Tibial nerve (tissue), 4 donors: ENCODE data around the gene ABLIM2. TPM values are rescaled to one million over a fixed set of nuclear protein-coding genes. Genes with fewer than 3 reads are reported as not detected.

Experiments used
- DNase-seq, 2 donors: peaks; one replicate each; pipeline ENCODE4 v3.0.0-alpha.2; 2019; ENCODE audit warnings: low spot score in 2 of 2
- H3K27ac ChIP-seq, 4 donors: fragments of 200-600 bp; sonication (generic) in 3 of 4; one replicate each; pipeline ENCODE4 v1.5.1; 2017 to 2019; ENCODE audit warnings: mild to moderate bottlenecking in 1 of 4
- H3K27me3 ChIP-seq, 2 donors: fragments of 200-600 bp; sonication (generic) in 1 of 2; one replicate each; pipeline versions ENCODE4 v1.5.1 to v1.6.0; 2017 to 2019
- H3K36me3 ChIP-seq, 3 donors: fragments of 200-600 bp; sonication (generic); one replicate each; pipeline ENCODE4 v1.5.1; 2018 to 2019
- H3K4me1 ChIP-seq, 4 donors: fragments of 200-600 bp; sonication (generic) in 3 of 4; one replicate each; pipeline ENCODE4 v1.5.1; 2017 to 2019
- H3K4me3 ChIP-seq, 4 donors: fragments of 200-600 bp; sonication (generic) in 3 of 4; one replicate each; pipeline ENCODE4 v1.5.1; 2017 to 2019; ENCODE audit warnings: mild to moderate bottlenecking in 1 of 4, moderate library complexity in 1 of 4
- H3K9me3 ChIP-seq, 4 donors: fragments of 200-600 bp; sonication (generic) in 3 of 4; one replicate each; pipeline ENCODE4 v1.5.1; 2017 to 2019
- CTCF ChIP-seq, 5 experiments: fragments of 200-600 bp in 3 of 5; fragments of 450-650 bp in 2 of 5; sonication (generic) in 3 of 5; IDR thresholded peaks; one replicate each; pipeline ENCODE4 v1.5.1; 2016 to 2019; ENCODE audit warnings: antibody characterized with exemption in 5 of 5, mild to moderate bottlenecking in 3 of 5, moderate library complexity in 2 of 5
- EP300 ChIP-seq, 2 donors: sonication (generic); formaldehyde crosslinking; IDR thresholded peaks; one replicate each; pipeline ENCODE4 v1.6.1; 2017; ENCODE audit warnings: antibody characterized with exemption in 2 of 2, mild to moderate bottlenecking in 1 of 2
- POLR2A ChIP-seq, 2 donors: fragments of 450-650 bp; IDR thresholded peaks; one replicate each; pipeline ENCODE4 v1.6.1; 2017; ENCODE audit warnings: antibody characterized with exemption in 2 of 2, mild to moderate bottlenecking in 2 of 2, moderate library complexity in 2 of 2
- WGBS, 2 donors: methylation state at CpG; one replicate each; pipeline ENCODE4 v1.1.5; 2018; 5-methylcytosine and 5-hydroxymethylcytosine counted together
- total RNA-seq, 4 donors: library from RNA; depleted of rRNA; stranded (reverse); fragments of >200 nt; gene quantifications; one replicate each; pipeline ENCODE4 v1.1.0, GENCODE V29; 2016

ABLIM2 gene
- total RNA-seq, 4 donors from 2014 or later, result 29.1 to 125 (median 41.7) TPM

GRCh38 chr4:7990807-7991459 lies 167.7 kb downstream of the ABLIM2 start:
- no peaks in the 10 kb centered on the region for H3K27me3 ChIP-seq
- H3K4me3 ChIP-seq, result no peak overlapping the region
- 88 to 89% methylated on average over 10 of the region's 10 CpGs for WGBS, 2 donors
- H3K36me3 ChIP-seq, result peaks cover 0 to 13% (median 0%) of the 10 kb centered on the region in 3 donors
- no peaks in the 10 kb centered on the region for H3K9me3 ChIP-seq
- TF ChIP-seq POLR2A (IDR thresholded peaks at IDR 0.05), result no peak
- TF ChIP-seq EP300 (IDR thresholded peaks at IDR 0.05), result no peak
- no peak for TF ChIP-seq CTCF (IDR thresholded peaks at IDR 0.05)
- no peak for DNase-seq
- peaks cover 0 to 5% (median 2%) of the 10 kb centered on the region in 4 donors for H3K4me1 ChIP-seq
- no peak overlapping the region for H3K27ac ChIP-seq

GRCh38 chr4:7989654-7990053 lies 169.0 kb downstream of the ABLIM2 start:
- H3K27me3 ChIP-seq, result no peaks in the 10 kb centered on the region
- TF ChIP-seq CTCF (IDR thresholded peaks at IDR 0.05) (no peak), POLR2A (IDR thresholded peaks at IDR 0.05) (no peak), EP300 (IDR thresholded peaks at IDR 0.05) (no peak)
- H3K36me3 ChIP-seq, result peaks cover 0 to 13% (median 0%) of the 10 kb centered on the region in 3 donors
- 72 to 76% methylated on average over 2 of the region's 2 CpGs for WGBS, 2 donors
- peaks cover 0 to 8% (median 3%) of the 10 kb centered on the region in 4 donors for H3K4me1 ChIP-seq
- H3K27ac ChIP-seq, result no peak overlapping the region
- no peak overlapping the region for H3K4me3 ChIP-seq
- H3K9me3 ChIP-seq, result no peaks in the 10 kb centered on the region
- DNase-seq, result no peak

- no peak overlapping the region for H3K4me3 ChIP-seq
- no peaks in the 10 kb centered on the region for H3K27me3 ChIP-seq
- H3K27ac ChIP-seq, result no peak overlapping the region
- DNase-seq, result no peak
- peaks cover 0 to 8% (median 3%) of the 10 kb centered on the region in 4 donors for H3K4me1 ChIP-seq
- no peak for TF ChIP-seq EP300 (IDR thresholded peaks at IDR 0.05)
- H3K36me3 ChIP-seq, result peaks cover 0 to 13% (median 0%) of the 10 kb centered on the region in 3 donors
- H3K9me3 ChIP-seq, result no peaks in the 10 kb centered on the region
- WGBS, 2 donors, result 75 to 86% methylated on average over 1 of the region's 1 CpG
These were observed 170.2 kb downstream of the ABLIM2 start for GRCh38 chr4:7988437-7988836.

- 47 to 57% methylated on average over 10 of the region's 10 CpGs for WGBS, 2 donors
- peak; percentile 64 to 84 for DNase-seq
- H3K27me3 ChIP-seq, result no peaks in the 10 kb centered on the region
- H3K4me1 ChIP-seq, result peaks cover 0 to 8% (median 3%) of the 10 kb centered on the region in 4 donors
- TF ChIP-seq EP300 (IDR thresholded peaks at IDR 0.05), result no peak
- TF ChIP-seq CTCF (IDR thresholded peaks at IDR 0.05), result peak; percentile 72 to 88 (median 79)
- no peak overlapping the region for H3K27ac ChIP-seq
- H3K9me3 ChIP-seq, result no peaks in the 10 kb centered on the region
- peaks cover 0 to 13% (median 0%) of the 10 kb centered on the region in 3 donors for H3K36me3 ChIP-seq
- H3K4me3 ChIP-seq, result no peak overlapping the region
These were observed 171.2 kb downstream of the ABLIM2 start for GRCh38 chr4:7987148-7987989.

- Histone ChIP-seq H3K27ac (no peak overlapping the region), H3K4me3 (no peak overlapping the region), H3K36me3 (peaks cover 0 to 13% (median 0%) of the 10 kb centered on the region in 3 donors), H3K27me3 (no peaks in the 10 kb centered on the region), H3K9me3 (no peaks in the 10 kb centered on the region), H3K4me1 (peaks cover 0 to 8% (median 3%) of the 10 kb centered on the region in 4 donors)
- 27 to 50% methylated on average over 21 of the region's 21 CpGs for WGBS, 2 donors
- DNase-seq, result no peak
- TF ChIP-seq CTCF (IDR thresholded peaks at IDR 0.05) (no peak), POLR2A (IDR thresholded peaks at IDR 0.05) (no peak), EP300 (IDR thresholded peaks at IDR 0.05) (no peak)
These were observed 172.6 kb downstream of the ABLIM2 start for GRCh38 chr4:7985891-7986441.
